Neutrophil (primary cell): Measurements from ENCODE around the gene SUSD4.

Source experiments
- H3K27ac ChIP-seq: fragments of 200-600 bp; sonication (generic); 2 replicates; pipeline ENCODE4 v1.5.1; 2016; ENCODE audit warnings: mild to moderate bottlenecking, moderate library complexity
- H3K27me3 ChIP-seq: fragments of 200-600 bp; sonication (generic); 2 replicates; pipeline ENCODE4 v1.6.0; 2016; ENCODE audit warnings: mild to moderate bottlenecking
- H3K36me3 ChIP-seq: fragments of 200-600 bp; sonication (generic); 2 replicates; pipeline ENCODE4 v1.5.1; 2017
- H3K4me1 ChIP-seq, 2 experiments: fragments of 200-600 bp in 1 of 2; sonication (generic) in 1 of 2; 1 replicate in 1 of 2; 2 replicates in 1 of 2; pipeline versions ENCODE4 v1.5.1 to v1.6.1; 2013 to 2016; ENCODE audit warnings: low read depth in 1 of 2, low read length in 1 of 2, mild to moderate bottlenecking in 1 of 2, moderate library complexity in 1 of 2; ENCODE audit not compliant: control insufficient read depth in 1 of 2, insufficient read depth in 1 of 2
- H3K4me3 ChIP-seq, 2 experiments: fragments of 200-600 bp in 1 of 2; sonication (generic) in 1 of 2; 1 replicate in 1 of 2; 2 replicates in 1 of 2; pipeline ENCODE4 v1.5.1; 2013 to 2016; ENCODE audit warnings: low read depth in 1 of 2, low read length in 1 of 2, mild to moderate bottlenecking in 1 of 2, moderate library complexity in 1 of 2
- H3K9me3 ChIP-seq: fragments of 200-600 bp; sonication (generic); 2 replicates; pipeline ENCODE4 v1.5.1; 2016
- TF ChIP-seq, protein P1 (sequence below): fragments of 200-600 bp; sonication (generic); IDR thresholded peaks from 2 replicates; pipeline ENCODE4 v1.5.1; 2016; ENCODE audit warnings: antibody characterized with exemption

Gene SUSD4

DNA sequence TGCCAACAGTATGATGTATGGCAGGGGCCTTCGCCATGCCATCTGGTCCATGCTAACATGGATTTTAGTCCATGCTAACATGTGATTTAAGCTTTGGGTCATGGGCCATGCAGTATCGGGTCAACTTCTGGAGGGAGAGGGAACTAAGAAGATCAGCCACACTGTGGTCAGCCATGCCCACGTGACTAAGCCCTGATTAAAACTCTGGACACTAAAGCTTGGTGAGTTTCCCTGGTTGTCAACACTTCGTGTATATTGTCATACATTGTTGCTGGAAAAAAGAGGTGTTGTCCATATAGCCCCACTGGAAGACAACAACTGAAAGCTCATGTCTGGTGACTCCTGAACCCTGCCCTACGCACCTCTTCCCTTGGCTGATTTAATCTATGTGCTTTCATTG lies 90.5 kb downstream of the SUSD4 start:
- TF ChIP-seq, protein P1, sequence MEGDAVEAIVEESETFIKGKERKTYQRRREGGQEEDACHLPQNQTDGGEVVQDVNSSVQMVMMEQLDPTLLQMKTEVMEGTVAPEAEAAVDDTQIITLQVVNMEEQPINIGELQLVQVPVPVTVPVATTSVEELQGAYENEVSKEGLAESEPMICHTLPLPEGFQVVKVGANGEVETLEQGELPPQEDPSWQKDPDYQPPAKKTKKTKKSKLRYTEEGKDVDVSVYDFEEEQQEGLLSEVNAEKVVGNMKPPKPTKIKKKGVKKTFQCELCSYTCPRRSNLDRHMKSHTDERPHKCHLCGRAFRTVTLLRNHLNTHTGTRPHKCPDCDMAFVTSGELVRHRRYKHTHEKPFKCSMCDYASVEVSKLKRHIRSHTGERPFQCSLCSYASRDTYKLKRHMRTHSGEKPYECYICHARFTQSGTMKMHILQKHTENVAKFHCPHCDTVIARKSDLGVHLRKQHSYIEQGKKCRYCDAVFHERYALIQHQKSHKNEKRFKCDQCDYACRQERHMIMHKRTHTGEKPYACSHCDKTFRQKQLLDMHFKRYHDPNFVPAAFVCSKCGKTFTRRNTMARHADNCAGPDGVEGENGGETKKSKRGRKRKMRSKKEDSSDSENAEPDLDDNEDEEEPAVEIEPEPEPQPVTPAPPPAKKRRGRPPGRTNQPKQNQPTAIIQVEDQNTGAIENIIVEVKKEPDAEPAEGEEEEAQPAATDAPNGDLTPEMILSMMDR, result no peak
- no peak overlapping the region for H3K4me3 ChIP-seq
- no peaks in the 10 kb centered on the region for H3K4me1 ChIP-seq
- no peaks in the 10 kb centered on the region for H3K36me3 ChIP-seq
- peaks cover 9% of the 10 kb centered on the region for H3K27me3 ChIP-seq
- no peaks in the 10 kb centered on the region for H3K9me3 ChIP-seq
- no peak overlapping the region for H3K27ac ChIP-seq

DNA sequence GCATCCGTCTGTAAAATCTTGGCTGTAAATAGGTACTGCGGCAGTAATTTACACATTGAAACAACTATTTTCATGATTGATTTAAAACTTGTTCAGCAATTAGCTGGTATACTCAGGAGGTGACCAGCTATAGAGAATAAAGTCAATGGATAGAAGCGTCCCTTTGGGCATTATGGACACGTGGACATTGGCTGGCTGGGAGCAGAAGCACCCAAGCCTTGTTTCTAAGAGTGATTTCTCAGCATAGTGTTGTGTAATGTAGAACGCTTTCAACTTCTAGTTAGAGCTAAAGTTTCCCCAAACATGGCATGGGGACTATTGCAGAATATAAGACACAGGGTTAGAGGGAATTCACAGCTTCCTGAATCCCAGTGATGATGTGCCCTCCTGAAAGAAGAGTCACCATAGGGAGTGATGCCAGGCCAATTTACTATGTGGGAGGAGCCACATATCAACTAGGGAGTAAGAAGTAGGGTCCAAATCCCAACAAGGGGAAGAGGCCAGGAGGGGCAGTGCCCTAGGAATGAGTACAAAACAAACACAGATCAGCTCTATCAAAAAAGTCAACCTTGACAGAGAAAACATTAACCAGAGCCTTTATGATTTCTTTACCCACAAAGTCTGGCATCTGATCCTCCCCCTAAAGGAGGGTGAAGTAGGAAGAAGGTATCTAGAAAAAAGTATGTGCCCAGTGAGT lies 92.7 kb downstream of the SUSD4 start:
- Histone ChIP-seq H3K4me1 (no peaks in the 10 kb centered on the region), H3K27ac (no peak overlapping the region), H3K9me3 (no peaks in the 10 kb centered on the region), H3K27me3 (peaks cover 10% of the 10 kb centered on the region), H3K4me3 (no peak overlapping the region), H3K36me3 (no peaks in the 10 kb centered on the region)
- TF ChIP-seq, protein P1, result no peak

DNA sequence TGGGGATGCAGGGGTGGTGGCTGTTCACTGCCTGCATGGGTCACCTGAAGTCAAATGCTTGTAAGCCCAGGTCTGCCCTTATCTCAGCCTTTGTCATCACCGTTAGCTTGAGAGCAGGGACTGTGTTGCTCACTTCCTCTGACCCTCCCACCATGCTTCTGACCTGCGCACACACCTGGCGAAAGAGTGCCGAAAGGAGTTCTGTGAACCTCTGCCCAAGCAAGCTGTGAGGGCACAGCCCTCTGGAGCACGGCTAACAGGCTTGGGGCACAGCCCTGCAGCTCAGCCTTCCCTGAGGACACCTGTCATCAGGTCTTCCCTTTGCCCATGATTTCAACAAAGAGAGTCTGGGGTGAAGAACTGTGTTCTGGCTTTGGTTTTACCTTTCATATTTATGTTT lies 93.8 kb downstream of the SUSD4 start:
- Histone ChIP-seq H3K9me3 (no peaks in the 10 kb centered on the region), H3K27ac (no peak overlapping the region), H3K27me3 (peaks cover 10% of the 10 kb centered on the region), H3K36me3 (no peaks in the 10 kb centered on the region), H3K4me3 (no peak overlapping the region), H3K4me1 (no peaks in the 10 kb centered on the region)
- TF ChIP-seq, protein P1, result no peak

DNA sequence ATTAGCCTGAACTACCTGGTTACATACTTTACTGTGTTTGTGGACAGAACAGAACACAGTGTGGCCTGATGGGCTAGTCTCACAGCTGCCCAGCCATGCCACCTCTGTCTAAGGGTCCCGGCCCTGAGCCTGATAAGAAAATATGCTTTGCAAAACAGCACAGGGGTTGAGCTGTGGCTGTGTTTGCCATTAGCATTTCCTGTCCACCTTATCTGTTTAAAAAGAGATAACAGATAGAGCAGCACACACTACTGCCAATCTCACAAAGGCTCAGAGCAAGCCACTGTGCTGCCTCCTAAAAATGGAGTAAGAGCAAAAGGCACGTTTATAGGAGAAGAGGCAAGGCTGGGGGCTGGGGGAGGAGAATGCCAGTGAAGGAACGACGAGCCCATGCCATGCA lies 95.0 kb downstream of the SUSD4 start:
- Histone ChIP-seq H3K4me3 (no peak overlapping the region), H3K4me1 (no peaks in the 10 kb centered on the region), H3K9me3 (no peaks in the 10 kb centered on the region), H3K36me3 (no peaks in the 10 kb centered on the region), H3K27ac (no peak overlapping the region), H3K27me3 (peaks cover 10% of the 10 kb centered on the region)
- TF ChIP-seq, protein P1, result no peak

DNA sequence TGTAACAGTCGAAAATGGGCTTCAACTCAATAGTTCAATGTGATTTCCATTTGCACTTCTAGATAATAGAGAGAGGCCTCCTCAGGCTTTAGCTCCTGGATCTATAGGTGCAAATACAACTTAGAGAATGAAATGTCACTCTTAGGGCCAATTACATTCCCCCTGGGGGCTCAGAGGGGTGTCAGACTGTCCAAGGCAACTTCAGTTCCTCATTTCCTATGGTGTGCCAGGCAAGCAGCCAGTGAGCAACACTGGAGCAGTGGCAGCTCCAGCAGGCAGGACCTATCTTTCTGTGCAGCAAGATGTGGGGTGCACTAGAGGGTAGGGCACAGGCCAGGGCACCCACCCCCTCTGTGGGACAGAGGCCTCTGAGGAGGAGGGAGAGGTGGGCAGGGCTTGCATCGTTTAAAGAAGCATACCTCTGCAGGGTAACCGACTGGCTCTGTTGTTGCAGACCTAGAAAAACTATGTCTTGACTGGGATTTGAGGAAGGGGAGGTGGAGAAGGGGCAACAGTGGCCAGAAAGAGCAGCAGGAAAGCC lies 97.3 kb downstream of the SUSD4 start:
- Histone ChIP-seq H3K4me1 (no peaks in the 10 kb centered on the region), H3K4me3 (no peak overlapping the region)

More for the DNA sequence above, 97.3 kb downstream of the SUSD4 start:
- Histone ChIP-seq H3K9me3 (no peaks in the 10 kb centered on the region), H3K27me3 (peaks cover 10% of the 10 kb centered on the region), H3K27ac (no peak overlapping the region), H3K36me3 (no peaks in the 10 kb centered on the region)
- TF ChIP-seq, protein P1, result no peak
